GM13976 (cell line): ENCODE data around the gene KL.

Experiments
- DNase-seq: peaks from one replicate; pipeline ENCODE4 v3.0.0; 2012; ENCODE audit warnings: low spot score
- CTCF ChIP-seq: IDR thresholded peaks from 2 replicates; pipeline ENCODE4 v1.5.1; 2012; ENCODE audit warnings: borderline replicate concordance, mild to moderate bottlenecking; ENCODE audit not compliant: insufficient read depth; ENCODE audit errors: extremely low read depth, missing control alignments, control extremely low read depth
- in situ Hi-C: fragments of 300-500 bp; cut with MboI; formaldehyde crosslinking; loops from one replicate; pipeline ENCODE4 v1.12.0; 2022; ENCODE audit warnings: low sequenced_read_pairs, mixed read lengths, inconsistent platforms; ENCODE audit not compliant: unreplicated experiment

The KL gene

GRCh38 chr13:33114146-33114545 lies 97.9 kb downstream of the KL start:
- in situ Hi-C loops: no loop called here
- no peak for TF ChIP-seq CTCF

GRCh38 chr13:33115274-33115673 lies 99.1 kb downstream of the KL start:
- DNase-seq: no peak
- TF ChIP-seq CTCF: no peak
- in situ Hi-C loops: no loop called here

More at GRCh38 chr13:33114146-33114545, 97.9 kb downstream of the KL start:
- DNase-seq: no peak
